ENCODE data around the gene ZBTB1.

DNA sequence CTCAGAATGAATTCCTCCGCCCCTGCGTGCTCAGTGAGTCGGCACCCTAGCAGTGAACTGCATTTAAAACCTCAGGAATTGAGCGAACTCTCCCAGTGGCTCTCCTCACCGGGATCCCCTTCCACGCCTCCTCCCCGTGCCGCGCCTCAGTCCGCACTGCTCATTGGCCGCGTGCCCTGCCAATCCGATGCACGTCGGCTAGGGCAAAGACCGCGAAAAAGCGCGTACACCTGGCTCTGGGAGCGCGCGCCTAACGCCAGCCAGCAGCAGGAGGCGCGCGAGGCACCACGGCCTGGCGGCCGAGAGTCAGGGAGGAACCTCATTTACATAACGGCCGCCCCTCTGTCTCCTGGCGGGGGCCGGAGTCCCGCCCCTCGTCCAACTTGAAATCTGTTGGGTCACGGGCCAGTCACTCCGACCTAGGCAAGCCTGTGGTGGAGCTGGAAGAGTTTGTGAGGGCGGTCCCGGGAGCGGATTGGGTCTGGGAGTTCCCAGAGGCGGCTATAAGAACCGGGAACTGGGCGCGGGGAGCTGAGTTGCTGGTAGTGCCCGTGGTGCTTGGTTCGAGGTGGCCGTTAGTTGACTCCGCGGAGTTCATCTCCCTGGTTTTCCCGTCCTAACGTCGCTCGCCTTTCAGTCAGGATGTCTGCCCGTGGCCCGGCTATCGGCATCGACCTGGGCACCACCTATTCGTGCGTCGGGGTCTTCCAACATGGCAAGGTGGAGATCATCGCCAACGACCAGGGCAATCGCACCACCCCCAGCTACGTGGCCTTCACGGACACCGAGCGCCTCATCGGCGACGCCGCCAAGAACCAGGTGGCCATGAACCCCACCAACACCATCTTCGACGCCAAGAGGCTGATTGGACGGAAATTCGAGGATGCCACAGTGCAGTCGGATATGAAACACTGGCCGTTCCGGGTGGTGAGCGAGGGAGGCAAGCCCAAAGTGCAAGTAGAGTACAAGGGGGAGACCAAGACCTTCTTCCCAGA is 35.9 kb downstream of the ZBTB1 start, which contains the start of gene HSPA2:
- TF ChIP-seq, protein P1, sequence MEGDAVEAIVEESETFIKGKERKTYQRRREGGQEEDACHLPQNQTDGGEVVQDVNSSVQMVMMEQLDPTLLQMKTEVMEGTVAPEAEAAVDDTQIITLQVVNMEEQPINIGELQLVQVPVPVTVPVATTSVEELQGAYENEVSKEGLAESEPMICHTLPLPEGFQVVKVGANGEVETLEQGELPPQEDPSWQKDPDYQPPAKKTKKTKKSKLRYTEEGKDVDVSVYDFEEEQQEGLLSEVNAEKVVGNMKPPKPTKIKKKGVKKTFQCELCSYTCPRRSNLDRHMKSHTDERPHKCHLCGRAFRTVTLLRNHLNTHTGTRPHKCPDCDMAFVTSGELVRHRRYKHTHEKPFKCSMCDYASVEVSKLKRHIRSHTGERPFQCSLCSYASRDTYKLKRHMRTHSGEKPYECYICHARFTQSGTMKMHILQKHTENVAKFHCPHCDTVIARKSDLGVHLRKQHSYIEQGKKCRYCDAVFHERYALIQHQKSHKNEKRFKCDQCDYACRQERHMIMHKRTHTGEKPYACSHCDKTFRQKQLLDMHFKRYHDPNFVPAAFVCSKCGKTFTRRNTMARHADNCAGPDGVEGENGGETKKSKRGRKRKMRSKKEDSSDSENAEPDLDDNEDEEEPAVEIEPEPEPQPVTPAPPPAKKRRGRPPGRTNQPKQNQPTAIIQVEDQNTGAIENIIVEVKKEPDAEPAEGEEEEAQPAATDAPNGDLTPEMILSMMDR (IDR thresholded peaks at IDR 0.05; ENCODE audit: low read depth, low read length, missing input control) = peak; percentile 76
- peak; percentile 98 for TF ChIP-seq TAF1 (conservative IDR thresholded peaks at IDR 0.05)
- peak; percentile 99 for TF ChIP-seq SP1 (IDR thresholded peaks at IDR 0.05)
- TF ChIP-seq, protein P2, sequence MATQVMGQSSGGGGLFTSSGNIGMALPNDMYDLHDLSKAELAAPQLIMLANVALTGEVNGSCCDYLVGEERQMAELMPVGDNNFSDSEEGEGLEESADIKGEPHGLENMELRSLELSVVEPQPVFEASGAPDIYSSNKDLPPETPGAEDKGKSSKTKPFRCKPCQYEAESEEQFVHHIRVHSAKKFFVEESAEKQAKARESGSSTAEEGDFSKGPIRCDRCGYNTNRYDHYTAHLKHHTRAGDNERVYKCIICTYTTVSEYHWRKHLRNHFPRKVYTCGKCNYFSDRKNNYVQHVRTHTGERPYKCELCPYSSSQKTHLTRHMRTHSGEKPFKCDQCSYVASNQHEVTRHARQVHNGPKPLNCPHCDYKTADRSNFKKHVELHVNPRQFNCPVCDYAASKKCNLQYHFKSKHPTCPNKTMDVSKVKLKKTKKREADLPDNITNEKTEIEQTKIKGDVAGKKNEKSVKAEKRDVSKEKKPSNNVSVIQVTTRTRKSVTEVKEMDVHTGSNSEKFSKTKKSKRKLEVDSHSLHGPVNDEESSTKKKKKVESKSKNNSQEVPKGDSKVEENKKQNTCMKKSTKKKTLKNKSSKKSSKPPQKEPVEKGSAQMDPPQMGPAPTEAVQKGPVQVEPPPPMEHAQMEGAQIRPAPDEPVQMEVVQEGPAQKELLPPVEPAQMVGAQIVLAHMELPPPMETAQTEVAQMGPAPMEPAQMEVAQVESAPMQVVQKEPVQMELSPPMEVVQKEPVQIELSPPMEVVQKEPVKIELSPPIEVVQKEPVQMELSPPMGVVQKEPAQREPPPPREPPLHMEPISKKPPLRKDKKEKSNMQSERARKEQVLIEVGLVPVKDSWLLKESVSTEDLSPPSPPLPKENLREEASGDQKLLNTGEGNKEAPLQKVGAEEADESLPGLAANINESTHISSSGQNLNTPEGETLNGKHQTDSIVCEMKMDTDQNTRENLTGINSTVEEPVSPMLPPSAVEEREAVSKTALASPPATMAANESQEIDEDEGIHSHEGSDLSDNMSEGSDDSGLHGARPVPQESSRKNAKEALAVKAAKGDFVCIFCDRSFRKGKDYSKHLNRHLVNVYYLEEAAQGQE (IDR thresholded peaks at IDR 0.05) = peak; percentile 89
- TF ChIP-seq RAD21 (IDR thresholded peaks at IDR 0.05) = peak; percentile 81 to 84
- TF ChIP-seq YY1 (IDR thresholded peaks at IDR 0.05) = no peak
- TF ChIP-seq, protein P3, sequence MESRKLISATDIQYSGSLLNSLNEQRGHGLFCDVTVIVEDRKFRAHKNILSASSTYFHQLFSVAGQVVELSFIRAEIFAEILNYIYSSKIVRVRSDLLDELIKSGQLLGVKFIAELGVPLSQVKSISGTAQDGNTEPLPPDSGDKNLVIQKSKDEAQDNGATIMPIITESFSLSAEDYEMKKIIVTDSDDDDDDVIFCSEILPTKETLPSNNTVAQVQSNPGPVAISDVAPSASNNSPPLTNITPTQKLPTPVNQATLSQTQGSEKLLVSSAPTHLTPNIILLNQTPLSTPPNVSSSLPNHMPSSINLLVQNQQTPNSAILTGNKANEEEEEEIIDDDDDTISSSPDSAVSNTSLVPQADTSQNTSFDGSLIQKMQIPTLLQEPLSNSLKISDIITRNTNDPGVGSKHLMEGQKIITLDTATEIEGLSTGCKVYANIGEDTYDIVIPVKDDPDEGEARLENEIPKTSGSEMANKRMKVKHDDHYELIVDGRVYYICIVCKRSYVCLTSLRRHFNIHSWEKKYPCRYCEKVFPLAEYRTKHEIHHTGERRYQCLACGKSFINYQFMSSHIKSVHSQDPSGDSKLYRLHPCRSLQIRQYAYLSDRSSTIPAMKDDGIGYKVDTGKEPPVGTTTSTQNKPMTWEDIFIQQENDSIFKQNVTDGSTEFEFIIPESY (IDR thresholded peaks at IDR 0.05) = peak; percentile 89
- TF ChIP-seq, protein P4, sequence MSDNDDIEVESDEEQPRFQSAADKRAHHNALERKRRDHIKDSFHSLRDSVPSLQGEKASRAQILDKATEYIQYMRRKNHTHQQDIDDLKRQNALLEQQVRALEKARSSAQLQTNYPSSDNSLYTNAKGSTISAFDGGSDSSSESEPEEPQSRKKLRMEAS (IDR thresholded peaks at IDR 0.05) = peak; percentile 80
- peak in 1 of 2 donors; percentile 20 for TF ChIP-seq EGR1 (IDR thresholded peaks at IDR 0.05; ENCODE audit: low read depth in 2 of 2)
- TF ChIP-seq RXRA (IDR thresholded peaks at IDR 0.05) = peak; percentile 56 to 61
- TF ChIP-seq JUND (IDR thresholded peaks at IDR 0.05) = no peak
- TF ChIP-seq GABPA (IDR thresholded peaks at IDR 0.05 in 1 of 2, conservative IDR thresholded peaks at IDR 0.05 in 1 of 2) = no peak
- TF ChIP-seq HNF4A (conservative IDR thresholded peaks at IDR 0.05) = peak; percentile 70 to 80
- TF ChIP-seq, protein P5, sequence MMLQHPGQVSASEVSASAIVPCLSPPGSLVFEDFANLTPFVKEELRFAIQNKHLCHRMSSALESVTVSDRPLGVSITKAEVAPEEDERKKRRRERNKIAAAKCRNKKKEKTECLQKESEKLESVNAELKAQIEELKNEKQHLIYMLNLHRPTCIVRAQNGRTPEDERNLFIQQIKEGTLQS (IDR thresholded peaks at IDR 0.05) = peak; percentile 20

All from liver (tissue), 3 donors.